Spleen (tissue), 7 donors: Measurements from ENCODE around the gene ABCC2.

Experiments
- POLR2A ChIP-seq, 3 donors: fragments of 450-650 bp; IDR thresholded peaks; one replicate each; pipeline ENCODE4 v1.5.1; 2017; ENCODE audit warnings: antibody characterized with exemption in 3 of 3, mild to moderate bottlenecking in 1 of 3
- POLR2AphosphoS5 ChIP-seq, 3 donors: sonication (generic); formaldehyde crosslinking; IDR thresholded peaks; one replicate each; pipeline ENCODE4 v1.5.1; 2017; ENCODE audit warnings: antibody characterized with exemption in 3 of 3
- TF ChIP-seq, protein P1 (sequence below), 11 experiments: fragments of 200-600 bp in 7 of 11; fragments of 450-650 bp in 4 of 11; sonication (generic) in 4 of 11; IDR thresholded peaks in 8 of 11; conservative IDR thresholded peaks in 3 of 11; 1 replicate in 7 of 11; 2 replicates in 4 of 11; pipeline versions ENCODE4 v1.4.0 to v1.8.0; 2016 to 2021; ENCODE audit warnings: antibody characterized with exemption in 11 of 11, inconsistent platforms in 4 of 11, mild to moderate bottlenecking in 1 of 11
- donor health status: DM: no; HTN: no; CAD: no; lungs with moderate emphysema.
- donor health status: DM: no; HTN: no; CAD: no.
- donor health status: DM: no; HTN: no; CAD: no.

DNA sequence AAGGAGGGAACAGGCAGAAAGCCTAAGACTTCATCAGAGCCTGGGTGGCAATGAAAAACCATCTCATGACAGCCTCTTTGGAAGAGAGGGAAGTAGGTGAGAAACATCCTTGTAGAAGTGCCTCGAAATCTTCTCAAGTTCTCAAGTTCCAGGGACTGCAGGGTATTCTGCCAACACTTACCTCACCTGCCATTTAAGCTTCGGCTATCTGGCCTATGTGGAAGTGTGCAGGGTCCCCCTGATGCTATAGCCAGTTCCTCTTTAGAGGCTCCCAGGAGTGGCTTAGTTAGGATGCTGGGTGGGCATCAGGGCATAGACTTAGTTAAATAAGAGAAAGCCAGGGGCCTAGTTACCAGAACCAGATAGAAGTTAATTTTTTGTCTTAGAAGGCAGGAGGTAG lies 27.0 kb downstream of the ABCC2 start:
- TF ChIP-seq, protein P1, sequence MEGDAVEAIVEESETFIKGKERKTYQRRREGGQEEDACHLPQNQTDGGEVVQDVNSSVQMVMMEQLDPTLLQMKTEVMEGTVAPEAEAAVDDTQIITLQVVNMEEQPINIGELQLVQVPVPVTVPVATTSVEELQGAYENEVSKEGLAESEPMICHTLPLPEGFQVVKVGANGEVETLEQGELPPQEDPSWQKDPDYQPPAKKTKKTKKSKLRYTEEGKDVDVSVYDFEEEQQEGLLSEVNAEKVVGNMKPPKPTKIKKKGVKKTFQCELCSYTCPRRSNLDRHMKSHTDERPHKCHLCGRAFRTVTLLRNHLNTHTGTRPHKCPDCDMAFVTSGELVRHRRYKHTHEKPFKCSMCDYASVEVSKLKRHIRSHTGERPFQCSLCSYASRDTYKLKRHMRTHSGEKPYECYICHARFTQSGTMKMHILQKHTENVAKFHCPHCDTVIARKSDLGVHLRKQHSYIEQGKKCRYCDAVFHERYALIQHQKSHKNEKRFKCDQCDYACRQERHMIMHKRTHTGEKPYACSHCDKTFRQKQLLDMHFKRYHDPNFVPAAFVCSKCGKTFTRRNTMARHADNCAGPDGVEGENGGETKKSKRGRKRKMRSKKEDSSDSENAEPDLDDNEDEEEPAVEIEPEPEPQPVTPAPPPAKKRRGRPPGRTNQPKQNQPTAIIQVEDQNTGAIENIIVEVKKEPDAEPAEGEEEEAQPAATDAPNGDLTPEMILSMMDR (IDR thresholded peaks at IDR 0.05 in 8 of 11, conservative IDR thresholded peaks at IDR 0.05 in 3 of 11): no peak
- TF ChIP-seq POLR2AphosphoS5 (IDR thresholded peaks at IDR 0.05) (no peak), POLR2A (IDR thresholded peaks at IDR 0.05) (no peak)
